ENCODE data around the gene GPR27.

The GPR27 gene

DNA sequence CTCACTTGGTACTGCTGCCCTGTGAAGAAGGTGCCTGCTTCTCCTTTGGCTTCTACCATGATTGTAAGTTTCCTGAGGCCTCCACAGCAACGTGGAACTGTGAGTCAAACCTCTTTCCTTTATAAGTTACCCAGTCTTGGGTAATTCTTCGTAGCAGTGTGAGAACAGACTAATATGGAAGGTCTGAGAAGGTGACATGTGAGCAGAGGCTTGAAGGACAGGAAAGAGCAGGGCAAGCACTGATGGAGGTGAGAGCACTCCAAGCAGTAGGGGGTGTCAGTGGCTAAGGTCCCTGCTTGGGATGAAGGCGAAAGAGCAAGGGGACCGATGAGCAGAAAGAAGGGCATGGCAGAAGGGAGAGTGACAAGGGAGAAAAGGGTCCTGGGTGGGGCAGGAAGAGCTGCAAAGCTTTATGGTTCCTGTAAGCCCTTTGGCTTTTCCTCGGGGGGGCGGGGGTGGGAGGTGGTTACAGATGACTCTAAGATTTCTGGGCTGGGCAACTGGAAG, 32.0 kb upstream of the GPR27 start:
- no peak for TF ChIP-seq CTCF (IDR thresholded peaks at IDR 0.05; ENCODE audit: unreplicated experiment in 3 of 3)
- Mint-ChIP-seq H3K4me1 (peaks cover 14% of the 10 kb centered on the region), H3K9me3 (no peaks in the 10 kb centered on the region), H3K36me3 (ENCODE audit: low read depth) (no peaks in the 10 kb centered on the region), H3K27me3 (ENCODE audit: low read depth) (peaks cover 48% of the 10 kb centered on the region), H3K27ac (no peak overlapping the region), H3K4me3 (peak overlapping the region in 1 of 3 experiments; percentile 38)

GRCh38 chr3:71722693-71723092, 31.0 kb upstream of the GPR27 start:
- H3K4me3 Mint-ChIP-seq = peak overlapping the region; percentile 31 to 68 (median 44)
- H3K36me3 Mint-ChIP-seq (ENCODE audit: low read depth) = no peaks in the 10 kb centered on the region
- no peak overlapping the region for H3K27ac Mint-ChIP-seq
- H3K4me1 Mint-ChIP-seq = peaks cover 14% of the 10 kb centered on the region
- H3K9me3 Mint-ChIP-seq = no peaks in the 10 kb centered on the region
- no peak for TF ChIP-seq CTCF (IDR thresholded peaks at IDR 0.05; ENCODE audit: unreplicated experiment in 3 of 3)
- H3K27me3 Mint-ChIP-seq (ENCODE audit: low read depth) = peaks cover 48% of the 10 kb centered on the region

DNA sequence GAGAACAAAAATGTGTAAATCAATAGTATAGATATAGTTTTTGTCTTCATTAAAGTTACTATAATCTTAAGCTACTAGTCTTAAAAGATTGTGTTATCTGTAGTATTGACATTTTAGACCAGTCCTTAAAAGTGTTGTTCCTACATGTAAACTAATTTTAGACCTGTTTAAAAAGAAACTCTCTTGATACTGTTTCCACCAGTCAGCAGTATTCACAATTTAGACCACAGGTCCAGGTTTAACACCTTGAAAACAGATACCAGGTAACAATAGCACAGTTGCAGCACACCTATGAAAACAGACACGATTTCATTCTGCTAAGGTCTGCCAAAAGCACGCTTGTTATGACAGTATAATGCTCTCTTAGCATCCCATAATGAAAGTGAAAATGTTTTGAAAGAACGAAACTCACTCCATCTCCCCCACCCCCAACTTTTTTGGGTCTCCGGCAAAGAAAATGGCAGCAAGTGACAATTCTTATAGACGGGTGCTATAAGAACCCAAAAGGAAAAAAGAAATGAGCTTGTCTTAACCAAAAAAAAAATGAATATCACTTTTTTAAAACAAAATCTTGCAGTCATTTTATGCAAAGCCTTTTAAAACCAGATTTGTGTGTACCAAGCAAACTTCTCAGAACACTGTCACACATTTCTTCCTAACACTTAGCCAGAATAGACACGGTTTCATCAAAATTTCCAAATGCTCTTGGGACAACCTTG, 30.0 kb upstream of the GPR27 start:
- H3K27me3 Mint-ChIP-seq (ENCODE audit: low read depth) = peaks cover 53% of the 10 kb centered on the region

GRCh38 chr3:71724171-71724453, 29.5 kb upstream of the GPR27 start:
- Mint-ChIP-seq H3K27ac (peak overlapping the region; percentile 6 to 81 (median 25)), H3K4me1 (peaks cover 14% of the 10 kb centered on the region), H3K4me3 (peak overlapping the region; percentile 84 to 94 (median 85)), H3K9me3 (no peaks in the 10 kb centered on the region), H3K27me3 (ENCODE audit: low read depth) (peaks cover 53% of the 10 kb centered on the region), H3K36me3 (ENCODE audit: low read depth) (no peaks in the 10 kb centered on the region)
- no peak for TF ChIP-seq CTCF (IDR thresholded peaks at IDR 0.05; ENCODE audit: unreplicated experiment in 3 of 3)

More for the DNA sequence above, 30.0 kb upstream of the GPR27 start:
- no peak for TF ChIP-seq CTCF (IDR thresholded peaks at IDR 0.05; ENCODE audit: unreplicated experiment in 3 of 3)
- Mint-ChIP-seq H3K4me3 (peak overlapping the region; percentile 84 to 94 (median 85)), H3K9me3 (no peaks in the 10 kb centered on the region), H3K36me3 (ENCODE audit: low read depth) (no peaks in the 10 kb centered on the region), H3K4me1 (peaks cover 14% of the 10 kb centered on the region), H3K27ac (peak overlapping the region in 1 of 3 experiments; percentile 25)

DNA sequence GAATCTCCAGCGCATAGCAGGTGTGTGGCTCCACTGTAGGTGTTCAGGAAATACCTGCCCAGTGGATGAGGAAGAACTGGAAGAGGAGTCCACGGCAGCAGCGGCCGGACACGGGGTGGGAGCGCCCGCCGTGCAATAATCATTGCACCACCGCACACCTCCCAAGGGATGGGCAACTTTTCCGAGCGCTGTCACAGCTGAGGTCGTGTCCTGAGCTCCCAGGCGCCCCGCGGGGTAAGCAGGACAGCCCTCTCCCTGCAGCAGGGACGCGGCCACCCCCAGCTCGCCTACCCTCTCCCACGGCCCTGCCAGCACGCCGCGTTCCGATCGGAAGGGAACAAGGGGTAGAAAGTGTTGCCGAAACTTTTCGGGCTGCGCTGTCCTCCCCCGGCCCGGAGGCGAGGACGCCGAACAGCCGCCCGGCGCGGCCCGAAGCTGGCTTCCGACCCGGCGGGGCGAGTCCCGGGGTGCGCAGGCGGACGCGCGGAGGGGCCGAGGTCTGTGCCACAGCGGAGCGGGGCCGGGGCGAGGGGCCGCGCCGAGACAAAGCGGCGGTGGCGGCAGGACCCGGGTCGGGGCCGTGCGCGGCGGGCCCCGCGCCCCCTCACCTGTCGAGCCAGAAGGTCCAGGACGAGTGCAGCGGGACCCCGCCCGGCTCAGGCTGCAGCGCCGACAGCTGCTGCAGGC, 28.9 kb upstream of the GPR27 start:
- Mint-ChIP-seq H3K9me3 (no peaks in the 10 kb centered on the region), H3K27ac (peak overlapping the region; percentile 6 to 81 (median 25)), H3K4me3 (peak overlapping the region; percentile 84 to 94 (median 85)), H3K4me1 (peaks cover 14% of the 10 kb centered on the region), H3K27me3 (ENCODE audit: low read depth) (peaks cover 50% of the 10 kb centered on the region), H3K36me3 (ENCODE audit: low read depth) (no peaks in the 10 kb centered on the region)
- TF ChIP-seq CTCF (IDR thresholded peaks at IDR 0.05; ENCODE audit: unreplicated experiment in 3 of 3) = no peak

All from nephron (organoid).